ENCODE data around the gene OLFM1.
"Not testable (repeated sequence)": the region's sequence is repeated elsewhere in the genome, so short reads cannot be mapped to it uniquely, and the experiment has no call there.

The OLFM1 gene

DNA sequence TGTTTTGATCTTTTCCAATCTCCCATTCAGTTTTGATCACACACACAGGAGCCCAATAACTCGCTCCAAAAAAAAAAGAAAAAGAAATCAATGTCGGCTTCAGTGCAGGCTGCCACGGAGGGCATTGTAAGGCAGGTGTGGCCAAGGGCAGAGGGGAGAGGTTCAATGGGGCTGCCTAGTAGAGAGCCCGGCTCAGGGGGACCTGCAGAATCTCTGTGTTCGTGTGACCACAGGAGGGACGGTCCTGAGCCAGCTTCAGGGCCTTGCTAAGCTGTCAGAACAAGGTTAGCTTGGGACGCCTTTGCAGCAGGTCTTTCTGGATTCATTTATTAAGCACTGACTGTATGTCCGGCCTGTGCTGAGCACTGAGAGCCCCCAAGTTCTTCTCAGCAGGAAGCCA, 22.2 kb downstream of the OLFM1 start:
- DNase-seq = no peak

GRCh38 chr9:135110416-135110815, 22.9 kb downstream of the OLFM1 start:
- DNase-seq = no peak

DNA sequence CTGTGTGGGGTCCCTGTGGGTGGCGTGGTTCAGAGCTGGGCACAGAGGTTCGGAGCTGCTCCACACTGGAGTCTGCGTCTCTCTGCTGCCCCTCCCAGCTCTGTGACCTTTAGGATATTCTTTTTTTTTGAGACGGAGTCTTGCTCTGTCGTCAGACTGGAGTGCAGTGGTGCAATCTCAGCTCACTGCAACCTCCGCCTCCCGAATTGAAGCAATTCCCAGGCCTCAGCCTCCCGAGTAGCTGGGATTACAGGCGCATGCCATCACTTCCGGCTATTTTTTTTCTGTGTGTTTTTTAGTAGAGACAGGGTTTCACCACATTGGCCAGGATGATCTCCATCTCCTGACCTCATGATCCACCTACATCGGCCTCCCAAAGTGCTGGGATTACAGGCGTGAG, 24.1 kb downstream of the OLFM1 start:
- DNase-seq = not testable (repeated sequence)

DNA sequence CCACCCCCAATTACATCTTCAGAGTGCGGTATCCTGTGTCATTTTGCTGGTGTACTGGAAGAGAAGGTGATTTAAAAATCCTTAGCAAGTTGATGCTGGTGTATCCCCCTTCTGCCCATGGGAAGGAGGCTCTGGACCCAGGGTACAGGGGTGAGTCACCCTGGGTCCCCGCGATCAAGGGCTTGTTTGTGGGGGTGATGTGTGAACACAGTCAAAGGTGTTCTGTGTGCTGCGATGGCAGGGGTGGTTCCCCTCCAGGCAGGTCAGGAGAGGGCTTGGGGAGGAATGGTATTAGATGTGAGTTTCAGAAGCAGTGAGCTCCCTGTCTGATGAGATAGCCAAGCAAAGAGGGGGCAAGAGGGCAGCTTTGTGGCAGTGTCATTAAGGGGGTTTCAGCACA, 28.9 kb downstream of the OLFM1 start:
- no peak for DNase-seq

- no peak for DNase-seq
Observed at GRCh38 chr9:135116881-135117280, 29.4 kb downstream of the OLFM1 start.

DNA sequence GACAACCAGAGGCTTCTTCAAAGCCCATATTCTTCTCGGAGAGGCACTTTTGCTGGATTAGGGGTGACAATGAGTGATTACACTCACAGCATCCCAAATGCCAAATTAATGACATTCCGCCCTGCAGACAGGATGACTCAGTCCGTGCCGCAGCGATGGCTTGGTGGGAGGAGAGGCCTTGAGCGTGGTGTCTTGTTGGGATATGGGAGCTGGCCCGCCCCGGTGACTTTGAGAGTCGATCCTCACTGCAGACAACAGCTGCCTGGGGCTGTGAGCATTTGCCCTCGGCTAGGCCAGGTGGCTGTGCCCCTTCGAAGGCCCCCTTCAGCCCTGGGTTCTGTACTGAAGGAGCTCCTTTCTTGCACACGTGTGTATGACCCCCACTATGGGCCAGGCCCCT, 29.8 kb downstream of the OLFM1 start:
- no peak for DNase-seq

GRCh38 chr9:135119496-135120064, 32.1 kb downstream of the OLFM1 start:
- DNase-seq = no peak

GRCh38 chr9:135120249-135120648, 32.8 kb downstream of the OLFM1 start:
- DNase-seq = no peak

- no peak for DNase-seq
Observed at GRCh38 chr9:135122316-135122715, 34.8 kb downstream of the OLFM1 start.

DNA sequence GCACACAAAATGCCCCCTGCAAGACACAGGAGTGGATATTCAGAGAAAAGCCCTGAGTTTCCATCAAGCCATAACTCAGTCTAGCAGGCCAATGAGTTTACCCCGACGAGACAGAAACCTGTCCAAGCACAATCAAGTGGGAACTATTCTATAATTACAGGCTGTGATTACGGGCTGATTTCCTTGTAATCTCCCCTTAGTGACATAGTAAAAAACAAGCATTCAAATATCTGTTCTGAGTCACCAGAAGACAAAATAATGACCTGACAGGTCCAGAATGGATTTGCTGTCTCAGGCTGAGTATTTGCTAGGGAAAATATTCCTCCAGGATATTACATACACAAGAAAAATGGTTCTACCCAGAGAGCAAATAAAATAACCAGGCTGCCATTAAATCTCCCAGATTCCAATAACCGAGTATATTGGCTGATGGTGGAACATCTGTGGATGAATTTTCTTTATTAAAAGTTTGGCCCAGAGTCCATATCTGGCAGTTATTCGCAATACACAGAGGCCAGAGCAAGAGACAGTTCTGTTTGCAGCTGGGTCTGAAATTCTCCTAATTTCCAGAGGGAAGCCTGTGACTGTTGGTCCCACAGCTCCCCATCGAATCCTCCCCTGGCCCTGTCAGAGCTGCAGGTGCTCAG, 35.8 kb downstream of the OLFM1 start:
- DNase-seq = no peak

GRCh38 chr9:135123773-135124134, 36.3 kb downstream of the OLFM1 start:
- no peak for DNase-seq

GRCh38 chr9:135126451-135127187, 39.2 kb downstream of the OLFM1 start:
- no peak for DNase-seq

DNA sequence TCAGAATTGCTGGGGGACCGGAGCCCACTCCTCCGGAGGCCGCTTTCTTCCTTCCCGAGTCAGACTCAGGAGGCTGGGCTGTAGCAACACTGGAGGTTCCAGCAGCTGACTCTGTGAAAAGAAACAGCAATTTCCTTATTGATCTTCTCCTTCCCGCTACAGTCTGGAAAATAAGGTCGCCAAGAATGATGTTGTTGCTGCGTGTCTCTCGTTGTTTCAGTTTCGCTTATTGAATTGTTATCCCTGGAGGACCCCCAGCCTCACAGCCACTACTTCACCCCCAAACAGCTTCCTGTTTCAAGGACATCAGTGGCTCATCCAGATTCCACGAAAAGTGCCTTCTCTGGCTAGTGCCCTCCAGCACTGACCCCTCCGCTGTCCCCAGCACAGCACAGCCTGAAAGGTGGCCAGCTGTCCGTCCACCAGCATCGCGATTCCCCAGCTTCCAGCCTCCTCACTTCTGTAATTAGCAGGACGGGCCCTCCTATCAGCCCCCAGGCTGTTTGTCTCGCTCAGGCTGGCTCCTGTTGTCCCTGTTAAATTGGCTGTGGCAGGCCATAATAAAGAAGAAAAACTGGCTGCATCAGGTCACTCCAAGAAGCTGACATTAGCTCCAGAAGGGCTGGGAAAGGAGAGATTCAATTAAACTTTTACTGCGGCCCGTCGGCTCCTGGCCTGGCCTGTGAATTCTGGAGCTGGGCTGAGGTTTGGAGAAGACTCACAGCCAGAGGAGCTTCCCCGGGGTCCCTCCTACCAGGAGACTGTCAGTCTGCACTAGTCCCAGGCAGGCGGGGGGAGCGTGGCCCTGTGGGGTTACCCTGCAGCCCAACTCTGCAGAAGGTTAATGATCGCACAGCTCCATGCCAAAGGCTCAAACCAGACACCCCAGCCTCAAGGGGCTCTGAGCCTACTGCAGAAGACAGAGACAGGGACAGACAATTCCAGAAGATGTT, 40.5 kb downstream of the OLFM1 start:
- no peak for DNase-seq

GRCh38 chr9:135129137-135129695, 41.7 kb downstream of the OLFM1 start:
- no peak for DNase-seq

GRCh38 chr9:135130207-135130976, 42.9 kb downstream of the OLFM1 start:
- DNase-seq = peak; percentile 94

DNA sequence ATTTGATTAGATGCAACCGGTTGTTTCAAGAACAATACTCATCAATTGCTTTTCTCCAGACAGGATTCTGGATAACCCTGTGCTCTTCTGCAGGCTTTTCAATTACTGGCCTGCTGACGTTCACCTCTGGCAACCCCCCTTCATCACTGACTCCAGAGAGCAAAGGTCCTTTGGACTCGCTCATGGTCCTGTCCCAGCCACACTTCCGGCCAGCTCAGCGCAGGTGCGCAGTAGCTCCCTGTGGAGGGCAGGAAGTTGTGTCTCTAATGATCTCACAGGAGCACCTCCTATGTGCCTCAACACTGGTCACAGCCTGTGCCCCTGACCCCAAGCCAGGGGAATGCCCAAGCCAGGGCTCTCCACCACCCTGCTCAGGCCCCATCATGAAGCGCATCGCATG, 44.0 kb downstream of the OLFM1 start:
- no peak for DNase-seq

GRCh38 chr9:135132008-135132407, 44.5 kb downstream of the OLFM1 start:
- no peak for DNase-seq

DNA sequence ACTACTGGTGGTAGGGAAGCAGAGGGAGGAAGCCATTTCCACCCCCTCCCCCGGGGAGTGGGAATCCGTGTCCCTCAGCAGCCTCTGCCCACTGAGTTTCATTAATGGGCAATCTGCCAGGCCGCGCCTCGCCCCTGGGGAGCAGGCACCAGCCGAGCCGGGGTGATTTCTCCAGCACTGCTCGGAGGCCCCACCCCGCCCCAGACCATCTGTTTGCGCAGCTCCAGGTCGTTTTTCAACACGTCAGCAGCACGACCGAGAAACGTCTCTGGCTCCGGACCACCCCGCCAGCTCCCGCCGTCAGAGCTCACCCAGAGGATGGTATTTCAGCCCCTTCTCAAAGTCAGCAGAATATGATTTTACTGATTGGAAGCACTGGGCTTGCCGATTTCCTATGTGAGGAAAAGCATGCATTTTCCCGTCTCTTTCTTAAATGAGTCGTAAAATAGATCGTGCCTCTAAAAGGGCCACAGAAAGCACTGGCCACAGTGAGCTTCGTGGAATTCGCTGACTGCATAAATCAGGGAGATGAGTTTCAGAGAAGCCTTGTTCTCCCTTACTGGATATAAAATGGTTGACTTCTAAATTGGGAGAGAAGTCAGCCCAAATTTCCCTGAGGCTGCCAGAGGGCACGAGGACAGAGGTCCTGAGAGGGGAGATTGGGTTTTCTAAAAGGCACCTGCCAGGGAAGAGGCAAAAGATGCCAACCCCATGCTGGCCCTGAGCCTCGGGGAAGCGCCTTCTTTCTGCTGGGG, 47.0 kb downstream of the OLFM1 start:
- peak; percentile 62 for DNase-seq

- DNase-seq = no peak
Observed at GRCh38 chr9:135135171-135135928, 47.9 kb downstream of the OLFM1 start.

DNA sequence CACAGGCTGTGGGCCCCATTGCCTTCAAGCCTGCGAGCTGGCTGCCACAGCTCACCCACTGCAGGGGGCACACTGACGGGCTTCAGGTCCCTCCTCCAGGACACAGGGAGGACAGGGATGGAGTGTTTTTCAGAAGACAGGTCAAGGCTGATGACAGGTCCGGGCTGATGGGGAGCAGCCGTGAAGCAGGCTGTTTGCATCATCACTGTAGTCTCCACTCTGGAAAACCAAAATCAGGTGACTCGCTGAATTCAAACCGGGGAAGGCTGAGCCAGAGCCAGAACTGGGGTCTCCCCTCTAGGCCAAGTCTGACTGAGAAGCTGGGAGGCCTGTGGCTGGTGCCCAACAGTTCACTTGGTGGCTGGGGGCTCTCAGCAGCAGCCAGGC, 48.5 kb downstream of the OLFM1 start:
- DNase-seq = no peak

DNA sequence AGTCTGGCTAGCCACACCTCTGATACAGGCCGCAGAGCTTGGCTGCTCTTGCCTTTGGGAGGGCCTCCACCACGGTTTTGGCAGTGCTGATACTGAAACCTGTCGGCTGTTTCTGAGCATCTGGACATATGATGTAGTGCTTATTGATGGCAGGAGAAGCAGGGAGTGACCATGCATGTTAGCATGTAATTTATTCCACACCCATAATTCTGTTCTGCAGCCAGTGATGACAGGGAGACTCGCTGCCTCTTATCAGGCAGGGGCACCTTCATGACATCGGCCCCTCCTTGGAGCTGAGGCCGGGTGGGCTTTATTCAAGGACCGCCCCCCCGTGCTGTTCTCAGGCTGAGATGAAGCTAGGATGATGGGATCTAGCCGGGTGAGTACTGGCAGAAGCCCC, 49.0 kb downstream of the OLFM1 start:
- no peak for DNase-seq

Data from NCI-H1436 (cell line).